Panc1 (cell line): ENCODE data around the gene UBE2V1.

Experiments used
- POLR2AphosphoS5 ChIP-seq: IDR thresholded peaks from 2 replicates; pipeline ENCODE4 v1.6.1; 2012; ENCODE audit warnings: mild to moderate bottlenecking, low read depth, low read length, moderate library complexity
- SIN3A ChIP-seq: IDR thresholded peaks from 2 replicates; pipeline ENCODE4 v1.6.1; 2012; ENCODE audit warnings: low read depth, mild to moderate bottlenecking, low read length, moderate library complexity, borderline replicate concordance; ENCODE audit not compliant: insufficient read depth
- TCF7L2 ChIP-seq: IDR thresholded peaks from 2 replicates; pipeline ENCODE4 v1.6.1; 2011; ENCODE audit warnings: mild to moderate bottlenecking, low read depth, low read length, inconsistent platforms
- TF ChIP-seq, protein P1 (sequence below): fragments of 450-650 bp; IDR thresholded peaks from 2 replicates; pipeline ENCODE4 v1.5.1; 2017; ENCODE audit warnings: mild to moderate bottlenecking
- TF ChIP-seq, protein P2 (sequence below), 2 experiments: IDR thresholded peaks; 2 replicates each; pipeline ENCODE4 v1.6.1; 2011 to 2012; ENCODE audit warnings: low read depth in 2 of 2, control low read depth in 1 of 2, low read length in 1 of 2, mild to moderate bottlenecking in 1 of 2, moderate library complexity in 1 of 2; ENCODE audit not compliant: insufficient read depth in 1 of 2

DNA sequence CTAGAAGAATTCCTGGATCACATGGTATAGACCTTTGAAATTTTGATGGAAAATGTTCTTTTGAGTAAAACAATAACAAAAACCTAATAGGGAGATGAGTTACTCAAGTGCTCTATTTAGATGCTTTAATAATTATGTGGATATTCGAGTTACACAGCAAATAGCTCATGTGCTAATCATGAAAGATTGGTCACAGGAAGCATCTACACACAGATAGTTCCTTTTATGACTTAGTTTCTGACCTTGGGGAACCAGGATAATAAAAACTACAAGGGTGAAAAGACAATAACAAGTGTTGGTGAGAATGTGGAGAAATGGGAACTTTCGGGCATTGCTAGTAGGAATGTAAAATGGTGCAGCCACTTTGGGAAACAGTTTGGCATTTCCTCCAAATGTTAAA lies 19.7 kb downstream of the UBE2V1 start:
- TF ChIP-seq, protein P1, sequence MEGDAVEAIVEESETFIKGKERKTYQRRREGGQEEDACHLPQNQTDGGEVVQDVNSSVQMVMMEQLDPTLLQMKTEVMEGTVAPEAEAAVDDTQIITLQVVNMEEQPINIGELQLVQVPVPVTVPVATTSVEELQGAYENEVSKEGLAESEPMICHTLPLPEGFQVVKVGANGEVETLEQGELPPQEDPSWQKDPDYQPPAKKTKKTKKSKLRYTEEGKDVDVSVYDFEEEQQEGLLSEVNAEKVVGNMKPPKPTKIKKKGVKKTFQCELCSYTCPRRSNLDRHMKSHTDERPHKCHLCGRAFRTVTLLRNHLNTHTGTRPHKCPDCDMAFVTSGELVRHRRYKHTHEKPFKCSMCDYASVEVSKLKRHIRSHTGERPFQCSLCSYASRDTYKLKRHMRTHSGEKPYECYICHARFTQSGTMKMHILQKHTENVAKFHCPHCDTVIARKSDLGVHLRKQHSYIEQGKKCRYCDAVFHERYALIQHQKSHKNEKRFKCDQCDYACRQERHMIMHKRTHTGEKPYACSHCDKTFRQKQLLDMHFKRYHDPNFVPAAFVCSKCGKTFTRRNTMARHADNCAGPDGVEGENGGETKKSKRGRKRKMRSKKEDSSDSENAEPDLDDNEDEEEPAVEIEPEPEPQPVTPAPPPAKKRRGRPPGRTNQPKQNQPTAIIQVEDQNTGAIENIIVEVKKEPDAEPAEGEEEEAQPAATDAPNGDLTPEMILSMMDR, result no peak
- TF ChIP-seq POLR2AphosphoS5 (no peak), TCF7L2 (no peak), SIN3A (no peak)
- TF ChIP-seq, protein P2, sequence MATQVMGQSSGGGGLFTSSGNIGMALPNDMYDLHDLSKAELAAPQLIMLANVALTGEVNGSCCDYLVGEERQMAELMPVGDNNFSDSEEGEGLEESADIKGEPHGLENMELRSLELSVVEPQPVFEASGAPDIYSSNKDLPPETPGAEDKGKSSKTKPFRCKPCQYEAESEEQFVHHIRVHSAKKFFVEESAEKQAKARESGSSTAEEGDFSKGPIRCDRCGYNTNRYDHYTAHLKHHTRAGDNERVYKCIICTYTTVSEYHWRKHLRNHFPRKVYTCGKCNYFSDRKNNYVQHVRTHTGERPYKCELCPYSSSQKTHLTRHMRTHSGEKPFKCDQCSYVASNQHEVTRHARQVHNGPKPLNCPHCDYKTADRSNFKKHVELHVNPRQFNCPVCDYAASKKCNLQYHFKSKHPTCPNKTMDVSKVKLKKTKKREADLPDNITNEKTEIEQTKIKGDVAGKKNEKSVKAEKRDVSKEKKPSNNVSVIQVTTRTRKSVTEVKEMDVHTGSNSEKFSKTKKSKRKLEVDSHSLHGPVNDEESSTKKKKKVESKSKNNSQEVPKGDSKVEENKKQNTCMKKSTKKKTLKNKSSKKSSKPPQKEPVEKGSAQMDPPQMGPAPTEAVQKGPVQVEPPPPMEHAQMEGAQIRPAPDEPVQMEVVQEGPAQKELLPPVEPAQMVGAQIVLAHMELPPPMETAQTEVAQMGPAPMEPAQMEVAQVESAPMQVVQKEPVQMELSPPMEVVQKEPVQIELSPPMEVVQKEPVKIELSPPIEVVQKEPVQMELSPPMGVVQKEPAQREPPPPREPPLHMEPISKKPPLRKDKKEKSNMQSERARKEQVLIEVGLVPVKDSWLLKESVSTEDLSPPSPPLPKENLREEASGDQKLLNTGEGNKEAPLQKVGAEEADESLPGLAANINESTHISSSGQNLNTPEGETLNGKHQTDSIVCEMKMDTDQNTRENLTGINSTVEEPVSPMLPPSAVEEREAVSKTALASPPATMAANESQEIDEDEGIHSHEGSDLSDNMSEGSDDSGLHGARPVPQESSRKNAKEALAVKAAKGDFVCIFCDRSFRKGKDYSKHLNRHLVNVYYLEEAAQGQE (IDR thresholded peaks at IDR 0.05; ENCODE audit: insufficient read depth in 1 of 2, low read depth in 2 of 2, low read length in 1 of 2), result no peak
